Astrocyte of the cerebellum (primary cell): ENCODE measurements around the gene PDS5B.

Experiments used
- DNase-seq: peaks from one replicate; pipeline ENCODE4 v3.0.0-alpha.2; 2011; ENCODE audit warnings: low read depth
- H3K4me3 ChIP-seq: 2 replicates; pipeline ENCODE4 v1.5.1; 2011; ENCODE audit warnings: mild to moderate bottlenecking, low read depth, low read length, moderate library complexity
- in situ Hi-C: cut with HindIII; loops from 2 replicates; pipeline ENCODE4 v1.10.0; 2017; ENCODE audit warnings: low sequenced_read_pairs
- TF ChIP-seq, protein P1 (sequence below): IDR thresholded peaks from 2 replicates; pipeline ENCODE4 v1.5.1; 2012; ENCODE audit warnings: low read length, low read depth, moderate library complexity, mild to moderate bottlenecking; ENCODE audit errors: missing control alignments

PDS5B gene

DNA sequence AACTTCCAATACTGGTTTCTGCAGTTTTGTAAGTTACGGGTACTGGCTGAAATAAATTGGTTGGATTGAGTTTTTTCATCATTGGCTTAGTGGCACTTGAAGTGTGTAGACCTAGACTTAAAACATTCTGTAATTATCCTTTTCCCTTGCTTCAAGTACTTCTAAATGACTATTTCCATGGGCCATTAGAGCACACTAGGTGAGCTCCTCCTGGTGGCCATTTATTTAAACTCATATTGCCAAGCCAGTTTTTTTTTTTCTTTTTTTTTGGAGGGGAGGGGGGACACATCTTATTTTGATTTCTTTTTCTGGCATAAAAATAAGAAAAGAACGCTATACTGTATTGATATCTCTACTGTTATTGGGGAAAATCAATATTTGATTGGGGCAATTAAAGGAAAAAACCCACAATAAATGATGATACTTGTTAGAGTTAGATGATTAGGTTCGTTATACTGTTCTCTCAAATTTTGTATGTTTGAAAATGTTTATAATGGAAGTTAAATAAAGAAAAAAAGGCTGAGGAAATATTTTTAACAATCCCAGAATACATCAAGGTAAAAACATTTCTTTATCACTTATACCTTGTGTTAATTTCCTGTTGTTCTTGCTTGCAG, 82.9 kb downstream of the PDS5B start:
- H3K4me3 ChIP-seq: no peak overlapping the region
- DNase-seq: peak; percentile 49
- in situ Hi-C loops: no loop called here
- TF ChIP-seq, protein P1, sequence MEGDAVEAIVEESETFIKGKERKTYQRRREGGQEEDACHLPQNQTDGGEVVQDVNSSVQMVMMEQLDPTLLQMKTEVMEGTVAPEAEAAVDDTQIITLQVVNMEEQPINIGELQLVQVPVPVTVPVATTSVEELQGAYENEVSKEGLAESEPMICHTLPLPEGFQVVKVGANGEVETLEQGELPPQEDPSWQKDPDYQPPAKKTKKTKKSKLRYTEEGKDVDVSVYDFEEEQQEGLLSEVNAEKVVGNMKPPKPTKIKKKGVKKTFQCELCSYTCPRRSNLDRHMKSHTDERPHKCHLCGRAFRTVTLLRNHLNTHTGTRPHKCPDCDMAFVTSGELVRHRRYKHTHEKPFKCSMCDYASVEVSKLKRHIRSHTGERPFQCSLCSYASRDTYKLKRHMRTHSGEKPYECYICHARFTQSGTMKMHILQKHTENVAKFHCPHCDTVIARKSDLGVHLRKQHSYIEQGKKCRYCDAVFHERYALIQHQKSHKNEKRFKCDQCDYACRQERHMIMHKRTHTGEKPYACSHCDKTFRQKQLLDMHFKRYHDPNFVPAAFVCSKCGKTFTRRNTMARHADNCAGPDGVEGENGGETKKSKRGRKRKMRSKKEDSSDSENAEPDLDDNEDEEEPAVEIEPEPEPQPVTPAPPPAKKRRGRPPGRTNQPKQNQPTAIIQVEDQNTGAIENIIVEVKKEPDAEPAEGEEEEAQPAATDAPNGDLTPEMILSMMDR: peak; percentile 72

DNA sequence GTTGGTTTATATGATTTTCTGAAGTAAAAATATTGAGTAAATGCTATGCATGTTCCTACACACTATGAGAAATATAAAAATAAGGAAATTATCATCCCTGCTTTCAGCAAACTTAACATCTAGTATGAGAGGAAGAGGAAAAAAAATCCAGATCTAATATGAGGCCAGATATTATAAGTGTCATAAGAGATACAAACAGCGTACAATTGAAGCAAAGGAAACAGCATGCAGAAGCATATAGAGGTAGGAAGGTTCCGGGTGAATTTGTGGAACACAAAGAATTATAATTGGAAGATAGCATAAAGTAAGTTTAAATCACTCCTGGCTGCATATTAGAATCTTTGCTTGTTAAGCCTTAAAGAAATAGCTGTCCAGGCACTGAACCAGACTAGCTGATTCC, 88.3 kb downstream of the PDS5B start:
- in situ Hi-C loops: no loop called here

DNA sequence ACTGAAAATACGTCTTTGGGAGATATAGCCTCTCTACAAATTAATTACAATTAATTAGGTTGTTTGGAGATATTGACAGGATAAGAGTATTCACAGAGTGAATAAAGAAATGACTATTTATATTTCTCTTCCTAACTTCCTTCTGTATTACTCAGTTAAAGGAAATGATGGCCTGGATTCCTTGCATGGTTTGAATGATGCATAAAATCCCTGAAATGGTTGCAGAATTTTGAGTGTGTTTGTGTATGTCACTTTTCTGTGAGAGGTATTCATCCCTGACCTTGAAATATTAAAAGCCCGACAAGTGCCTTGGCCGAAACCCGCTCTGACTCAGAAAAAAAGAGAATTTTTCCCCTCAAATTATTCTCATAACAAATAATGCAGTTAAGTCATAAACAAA, 90.0 kb downstream of the PDS5B start:
- H3K4me3 ChIP-seq: no peak overlapping the region
- TF ChIP-seq, protein P1: no peak
- DNase-seq: no peak
- in situ Hi-C loops: no loop called here

More for the DNA sequence above, 88.3 kb downstream of the PDS5B start:
- DNase-seq: no peak
- H3K4me3 ChIP-seq: no peak overlapping the region
- TF ChIP-seq, protein P1: no peak

DNA sequence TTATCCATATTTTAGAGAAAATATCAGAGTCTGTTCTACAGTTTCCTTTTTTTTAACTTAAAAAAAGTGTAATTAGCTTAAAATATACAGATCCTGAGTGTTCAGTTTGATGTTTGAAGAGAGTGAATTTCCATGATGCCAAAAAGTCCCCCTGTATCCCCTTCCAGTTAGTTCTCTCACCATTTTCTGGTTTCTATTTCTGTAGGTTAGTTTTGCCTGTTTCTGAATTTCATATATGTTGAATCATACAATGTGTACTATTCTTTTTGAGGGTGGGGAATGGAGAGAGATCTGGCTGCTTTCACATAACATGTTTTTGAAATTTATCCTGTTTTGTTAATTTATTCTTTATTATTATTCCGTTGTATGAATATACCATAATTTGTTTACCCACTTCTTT, 95.9 kb downstream of the PDS5B start:
- no peak for DNase-seq

DNA sequence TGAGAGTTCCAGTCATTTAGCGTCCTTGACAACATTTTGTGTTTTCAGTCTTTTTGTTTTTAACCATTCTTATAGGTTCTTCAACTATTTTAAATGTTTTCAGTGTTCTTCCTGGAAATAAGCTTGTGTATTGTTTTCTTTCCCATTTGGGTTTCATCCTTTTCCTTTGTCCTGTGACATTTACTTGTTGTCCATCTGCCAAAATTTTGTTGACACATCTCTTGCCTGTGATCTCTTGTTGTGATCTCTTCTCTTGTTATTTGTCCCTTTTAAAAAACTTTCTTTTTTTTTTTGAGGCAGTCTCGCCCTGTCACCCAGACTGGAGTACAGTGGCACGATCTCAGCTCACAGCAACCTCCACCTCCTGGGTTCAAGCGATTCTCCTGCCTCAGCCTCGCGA, 96.5 kb downstream of the PDS5B start:
- in situ Hi-C loops: no loop called here
- DNase-seq: no peak
- TF ChIP-seq, protein P1: no peak
- no peak overlapping the region for H3K4me3 ChIP-seq

More for the DNA sequence above, 95.9 kb downstream of the PDS5B start:
- TF ChIP-seq, protein P1: no peak
- H3K4me3 ChIP-seq: no peak overlapping the region
- in situ Hi-C loops: no loop called here

DNA sequence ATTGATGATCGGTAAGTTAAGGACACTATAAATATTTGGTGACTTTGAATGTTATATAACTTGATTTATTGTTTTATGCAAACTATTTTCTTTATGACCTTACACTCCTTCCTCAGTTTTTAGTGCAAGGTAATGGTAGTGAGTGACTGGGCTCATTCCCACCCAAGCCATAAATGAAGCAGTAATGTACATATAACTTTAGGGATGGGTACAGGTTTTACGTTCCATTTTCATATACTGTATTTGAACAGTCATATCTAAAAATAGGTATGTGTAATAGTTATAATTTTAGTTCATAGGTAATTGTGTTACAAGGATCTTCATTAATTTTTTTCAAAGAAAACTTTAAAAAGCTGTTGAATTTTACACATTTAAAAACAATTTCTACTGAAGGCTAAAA, 101.0 kb downstream of the PDS5B start:
- TF ChIP-seq, protein P1: no peak
- no peak for DNase-seq
- in situ Hi-C loops: no loop called here
- no peak overlapping the region for H3K4me3 ChIP-seq
